ENCODE results near the gene SPRYD7.

SPRYD7 gene

DNA sequence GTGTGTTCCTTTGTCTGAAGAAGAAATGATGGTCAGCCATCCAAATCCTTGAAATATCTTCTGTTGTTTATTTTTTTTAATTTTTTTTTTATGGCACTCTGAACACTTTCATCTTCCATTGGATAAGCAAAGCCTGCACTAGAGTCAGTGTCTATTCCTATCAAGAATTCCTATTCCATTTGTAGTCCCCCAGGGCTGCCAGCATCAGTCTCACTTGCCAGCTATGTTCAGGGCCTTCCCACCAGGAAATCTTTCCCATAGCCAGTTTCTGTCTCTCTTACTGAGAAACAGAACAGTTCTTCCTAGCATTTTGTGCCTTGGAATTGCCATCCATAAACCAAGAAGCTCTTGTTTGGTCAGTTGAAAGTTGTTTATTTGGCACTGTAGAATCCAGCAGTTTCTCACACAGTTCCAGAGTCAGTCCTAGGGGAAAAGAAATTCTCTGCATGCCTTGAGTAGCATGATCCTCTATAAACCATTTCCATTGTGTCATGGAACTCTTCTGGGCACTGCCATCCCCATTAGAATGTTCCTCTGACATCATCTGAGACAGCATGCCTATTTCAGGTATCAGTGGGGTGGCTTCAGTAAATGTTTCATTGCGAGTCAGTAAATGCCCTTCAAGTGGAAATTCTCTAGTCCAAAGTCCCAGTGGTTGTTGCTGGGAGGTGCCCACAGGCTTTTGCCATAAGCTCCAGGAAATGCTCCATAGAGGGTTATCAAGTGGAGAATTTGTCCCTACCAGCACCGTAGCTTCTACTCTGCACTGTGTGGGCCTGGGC is 18.7 kb upstream of the SPRYD7 start:
- TF ChIP-seq TAF1 (IDR thresholded peaks at IDR 0.05; ENCODE audit: low read depth) (no peak), CEBPB (IDR thresholded peaks at IDR 0.05) (no peak), YY1 (IDR thresholded peaks at IDR 0.05; ENCODE audit: low read depth) (no peak), FOXM1 (IDR thresholded peaks at IDR 0.05; ENCODE audit: borderline replicate concordance, low read depth) (no peak), EP300 (IDR thresholded peaks at IDR 0.05; ENCODE audit: borderline replicate concordance) (no peak)
- TF ChIP-seq, protein P1, sequence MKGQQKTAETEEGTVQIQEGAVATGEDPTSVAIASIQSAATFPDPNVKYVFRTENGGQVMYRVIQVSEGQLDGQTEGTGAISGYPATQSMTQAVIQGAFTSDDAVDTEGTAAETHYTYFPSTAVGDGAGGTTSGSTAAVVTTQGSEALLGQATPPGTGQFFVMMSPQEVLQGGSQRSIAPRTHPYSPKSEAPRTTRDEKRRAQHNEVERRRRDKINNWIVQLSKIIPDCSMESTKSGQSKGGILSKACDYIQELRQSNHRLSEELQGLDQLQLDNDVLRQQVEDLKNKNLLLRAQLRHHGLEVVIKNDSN (IDR thresholded peaks at IDR 0.05), result no peak
- TF ChIP-seq, protein P2, sequence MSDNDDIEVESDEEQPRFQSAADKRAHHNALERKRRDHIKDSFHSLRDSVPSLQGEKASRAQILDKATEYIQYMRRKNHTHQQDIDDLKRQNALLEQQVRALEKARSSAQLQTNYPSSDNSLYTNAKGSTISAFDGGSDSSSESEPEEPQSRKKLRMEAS (IDR thresholded peaks at IDR 0.05), result no peak

DNA sequence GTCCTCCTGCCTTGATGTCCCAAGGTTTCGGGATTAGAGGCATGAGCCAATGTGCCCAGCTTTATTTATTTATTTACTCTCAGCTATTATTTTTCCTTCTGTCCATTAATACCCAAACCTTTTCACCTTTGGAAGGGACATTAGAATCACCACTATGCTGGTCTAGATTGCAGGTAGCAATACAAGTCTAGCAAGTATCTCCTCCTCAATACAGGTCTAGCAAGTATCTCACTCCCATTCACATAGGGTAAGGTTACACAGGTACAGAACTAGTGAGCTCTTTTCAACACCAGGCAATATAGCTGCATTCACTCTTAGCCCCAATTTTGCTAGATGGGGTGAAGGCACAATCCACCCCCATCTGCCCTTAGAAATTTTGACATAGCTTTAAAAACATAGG is 17.4 kb upstream of the SPRYD7 start:
- TF ChIP-seq TCF12 (IDR thresholded peaks at IDR 0.05; ENCODE audit: low read depth) (no peak), CREB1 (IDR thresholded peaks at IDR 0.05; ENCODE audit: low read depth) (no peak), EGR1 (IDR thresholded peaks at IDR 0.05) (no peak), EP300 (IDR thresholded peaks at IDR 0.05; ENCODE audit: borderline replicate concordance) (no peak), TEAD4 (IDR thresholded peaks at IDR 0.05) (no peak), TAF1 (IDR thresholded peaks at IDR 0.05; ENCODE audit: low read depth) (no peak), ZBTB7A (IDR thresholded peaks at IDR 0.05; ENCODE audit: low read depth) (no peak), RAD21 (IDR thresholded peaks at IDR 0.05; ENCODE audit: low read depth) (no peak), NFIC (IDR thresholded peaks at IDR 0.05) (no peak), YY1 (IDR thresholded peaks at IDR 0.05; ENCODE audit: low read depth) (no peak), CEBPB (IDR thresholded peaks at IDR 0.05) (no peak), FOXM1 (IDR thresholded peaks at IDR 0.05; ENCODE audit: borderline replicate concordance, low read depth) (no peak)
- TF ChIP-seq, protein P3, sequence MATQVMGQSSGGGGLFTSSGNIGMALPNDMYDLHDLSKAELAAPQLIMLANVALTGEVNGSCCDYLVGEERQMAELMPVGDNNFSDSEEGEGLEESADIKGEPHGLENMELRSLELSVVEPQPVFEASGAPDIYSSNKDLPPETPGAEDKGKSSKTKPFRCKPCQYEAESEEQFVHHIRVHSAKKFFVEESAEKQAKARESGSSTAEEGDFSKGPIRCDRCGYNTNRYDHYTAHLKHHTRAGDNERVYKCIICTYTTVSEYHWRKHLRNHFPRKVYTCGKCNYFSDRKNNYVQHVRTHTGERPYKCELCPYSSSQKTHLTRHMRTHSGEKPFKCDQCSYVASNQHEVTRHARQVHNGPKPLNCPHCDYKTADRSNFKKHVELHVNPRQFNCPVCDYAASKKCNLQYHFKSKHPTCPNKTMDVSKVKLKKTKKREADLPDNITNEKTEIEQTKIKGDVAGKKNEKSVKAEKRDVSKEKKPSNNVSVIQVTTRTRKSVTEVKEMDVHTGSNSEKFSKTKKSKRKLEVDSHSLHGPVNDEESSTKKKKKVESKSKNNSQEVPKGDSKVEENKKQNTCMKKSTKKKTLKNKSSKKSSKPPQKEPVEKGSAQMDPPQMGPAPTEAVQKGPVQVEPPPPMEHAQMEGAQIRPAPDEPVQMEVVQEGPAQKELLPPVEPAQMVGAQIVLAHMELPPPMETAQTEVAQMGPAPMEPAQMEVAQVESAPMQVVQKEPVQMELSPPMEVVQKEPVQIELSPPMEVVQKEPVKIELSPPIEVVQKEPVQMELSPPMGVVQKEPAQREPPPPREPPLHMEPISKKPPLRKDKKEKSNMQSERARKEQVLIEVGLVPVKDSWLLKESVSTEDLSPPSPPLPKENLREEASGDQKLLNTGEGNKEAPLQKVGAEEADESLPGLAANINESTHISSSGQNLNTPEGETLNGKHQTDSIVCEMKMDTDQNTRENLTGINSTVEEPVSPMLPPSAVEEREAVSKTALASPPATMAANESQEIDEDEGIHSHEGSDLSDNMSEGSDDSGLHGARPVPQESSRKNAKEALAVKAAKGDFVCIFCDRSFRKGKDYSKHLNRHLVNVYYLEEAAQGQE (IDR thresholded peaks at IDR 0.05; ENCODE audit: low read depth), result no peak
- TF ChIP-seq, protein P1 (IDR thresholded peaks at IDR 0.05), result no peak
- TF ChIP-seq, protein P2 (IDR thresholded peaks at IDR 0.05), result no peak

DNA sequence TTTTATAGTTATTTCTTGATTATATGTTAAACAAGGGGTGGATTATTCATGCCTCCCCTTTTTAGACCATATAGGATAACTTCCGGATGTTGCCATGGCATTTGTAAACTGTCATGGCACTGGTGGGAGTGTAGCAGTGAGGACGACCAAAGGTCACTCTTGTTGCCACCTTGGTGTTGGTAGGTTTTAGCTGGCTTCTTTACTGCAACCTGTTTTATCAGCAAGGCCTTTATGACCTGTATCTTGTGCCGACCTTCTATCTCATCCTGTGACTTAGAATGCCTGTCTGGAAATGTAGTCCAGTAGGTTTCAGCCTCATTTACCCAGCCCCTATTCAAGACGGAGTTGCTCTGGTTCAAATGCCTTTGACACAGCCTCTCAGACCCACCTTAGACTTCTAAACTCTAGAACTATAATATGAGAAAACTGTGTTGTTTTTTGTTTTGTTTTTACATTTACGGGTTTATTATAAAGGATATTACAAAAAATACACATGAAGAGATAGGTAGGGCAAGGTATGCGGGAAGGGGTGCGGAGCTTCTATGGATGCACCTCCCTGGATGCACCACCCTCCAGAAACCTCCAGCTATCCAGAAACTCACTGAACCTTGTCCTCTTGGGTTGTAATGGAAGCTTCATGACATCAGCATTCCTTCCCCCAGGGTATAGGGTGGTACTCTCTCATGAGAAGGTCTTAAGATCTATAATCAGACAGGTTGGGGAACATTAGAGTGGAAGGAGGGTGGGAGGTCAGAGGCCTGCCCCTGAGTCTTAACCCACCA is 15.8 kb upstream of the SPRYD7 start:
- no peak for TF ChIP-seq TCF12 (IDR thresholded peaks at IDR 0.05; ENCODE audit: low read depth)

DNA sequence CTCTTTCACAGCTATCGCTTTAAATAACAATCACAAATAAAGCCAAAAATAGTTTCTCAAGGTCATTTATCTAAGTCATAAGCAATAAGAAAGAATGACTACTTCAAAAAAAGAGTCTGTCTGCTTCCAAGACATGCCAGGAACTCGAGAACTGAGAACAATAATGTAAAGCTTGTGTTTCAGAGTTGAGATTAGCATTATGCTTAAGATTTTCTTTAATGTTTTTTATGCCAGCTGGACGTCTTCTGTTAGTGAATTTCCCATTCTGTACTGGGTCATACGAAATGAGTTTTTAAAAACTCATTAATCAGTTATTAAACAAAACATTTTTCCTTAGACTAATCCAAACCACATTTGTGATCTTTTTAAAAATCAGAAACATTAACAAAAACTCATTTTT is 3.2 kb upstream of the SPRYD7 start:
- TF ChIP-seq CREB1 (IDR thresholded peaks at IDR 0.05; ENCODE audit: low read depth), result no peak

DNA sequence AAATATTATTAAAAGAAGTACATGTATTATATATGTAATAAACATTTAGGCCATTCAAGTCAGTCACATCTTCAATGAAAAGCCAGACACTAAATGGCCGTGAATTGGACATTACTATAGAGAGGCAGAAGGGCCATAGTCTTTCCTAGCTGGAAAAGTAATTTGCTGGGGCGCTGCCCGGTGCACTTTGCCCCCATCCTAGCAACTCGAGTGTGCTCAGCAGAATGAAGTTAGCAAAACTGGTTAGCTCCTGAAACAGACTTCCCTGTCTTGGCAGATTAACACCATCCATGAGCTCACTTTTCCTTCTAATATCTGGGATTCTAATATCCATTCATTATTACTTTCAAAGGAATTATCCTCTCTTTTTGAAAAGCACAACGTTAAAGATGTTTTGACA is 2.8 kb upstream of the SPRYD7 start:
- TF ChIP-seq CREB1 (IDR thresholded peaks at IDR 0.05; ENCODE audit: low read depth) (no peak), CEBPB (IDR thresholded peaks at IDR 0.05) (no peak), NFIC (IDR thresholded peaks at IDR 0.05) (no peak), TAF1 (IDR thresholded peaks at IDR 0.05; ENCODE audit: low read depth) (no peak), TCF12 (IDR thresholded peaks at IDR 0.05; ENCODE audit: low read depth) (no peak), ZBTB7A (IDR thresholded peaks at IDR 0.05; ENCODE audit: low read depth) (no peak), TEAD4 (IDR thresholded peaks at IDR 0.05) (no peak), YY1 (IDR thresholded peaks at IDR 0.05; ENCODE audit: low read depth) (no peak)
- TF ChIP-seq, protein P1 (IDR thresholded peaks at IDR 0.05), result no peak

DNA sequence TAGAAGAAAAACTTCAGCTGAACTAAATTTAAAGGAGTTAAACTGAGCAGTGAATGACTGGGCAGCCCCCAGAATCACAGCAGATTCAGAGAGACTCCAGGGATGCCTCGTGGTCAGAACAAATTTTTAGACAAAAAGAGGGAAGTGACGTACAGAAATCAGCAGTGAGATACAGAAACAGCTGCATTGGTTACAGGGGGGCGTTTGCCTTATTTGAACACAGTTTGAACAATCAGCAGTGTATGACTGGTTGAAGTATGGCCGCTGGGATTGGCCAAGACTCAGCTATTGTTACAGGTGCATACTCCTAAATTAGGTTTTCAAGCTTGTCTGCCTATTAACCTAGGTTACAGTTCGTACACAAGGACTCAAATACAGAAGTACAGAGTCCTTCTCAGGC is 2.2 kb upstream of the SPRYD7 start:
- TF ChIP-seq, protein P1 (IDR thresholded peaks at IDR 0.05), result no peak
- TF ChIP-seq CREB1 (IDR thresholded peaks at IDR 0.05; ENCODE audit: low read depth) (no peak), CEBPB (IDR thresholded peaks at IDR 0.05) (no peak), RAD21 (IDR thresholded peaks at IDR 0.05; ENCODE audit: low read depth) (no peak), FOXM1 (IDR thresholded peaks at IDR 0.05; ENCODE audit: borderline replicate concordance, low read depth) (no peak), YY1 (IDR thresholded peaks at IDR 0.05; ENCODE audit: low read depth) (no peak), TEAD4 (IDR thresholded peaks at IDR 0.05) (no peak), TAF1 (IDR thresholded peaks at IDR 0.05; ENCODE audit: low read depth) (no peak)
- TF ChIP-seq, protein P2 (IDR thresholded peaks at IDR 0.05), result no peak
- TF ChIP-seq, protein P3 (IDR thresholded peaks at IDR 0.05; ENCODE audit: low read depth), result no peak

Measured in Ishikawa (cell line).